HG03039 (cell line): Measurements from ENCODE around the gene COPS8.

Experiments
- ATAC-seq: cut with Tn5 transposase; IDR thresholded peaks from one replicate; pipeline ENCODE4 v1.9.1; 2021; ENCODE audit warnings: mild to moderate bottlenecking, moderate library complexity; ENCODE audit not compliant: unreplicated experiment

COPS8 gene

DNA sequence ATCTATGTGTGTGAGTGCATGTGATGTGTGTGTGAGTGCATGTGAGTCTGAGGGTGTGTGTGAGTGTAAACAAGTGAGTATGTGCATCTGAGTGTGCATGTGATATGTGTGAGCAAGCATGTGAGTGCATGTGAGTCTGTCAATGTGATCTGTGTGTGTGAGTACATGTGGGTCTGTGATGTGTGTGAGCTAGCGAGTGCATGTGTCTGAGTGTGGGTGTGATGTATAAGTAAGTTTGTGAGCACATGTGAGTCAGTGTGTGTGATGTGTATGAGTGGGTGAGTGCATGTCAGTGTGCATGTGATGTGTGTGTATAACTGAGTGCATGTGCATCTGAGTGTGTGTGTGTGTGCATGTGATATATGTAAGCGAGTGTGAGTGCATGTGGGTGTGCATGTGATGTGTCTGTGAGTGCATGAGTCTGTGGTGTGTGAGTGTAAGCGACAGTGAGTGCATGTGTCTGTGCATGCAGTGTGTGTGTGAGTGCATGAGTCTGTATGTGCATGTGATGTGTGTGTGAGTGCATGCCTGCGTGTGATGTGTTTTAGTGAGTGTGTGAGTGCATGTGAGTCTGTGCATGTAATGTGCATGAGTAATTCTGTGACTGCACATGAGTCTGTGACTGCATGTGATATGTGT lies 44.1 kb downstream of the COPS8 start:
- no peak for ATAC-seq

DNA sequence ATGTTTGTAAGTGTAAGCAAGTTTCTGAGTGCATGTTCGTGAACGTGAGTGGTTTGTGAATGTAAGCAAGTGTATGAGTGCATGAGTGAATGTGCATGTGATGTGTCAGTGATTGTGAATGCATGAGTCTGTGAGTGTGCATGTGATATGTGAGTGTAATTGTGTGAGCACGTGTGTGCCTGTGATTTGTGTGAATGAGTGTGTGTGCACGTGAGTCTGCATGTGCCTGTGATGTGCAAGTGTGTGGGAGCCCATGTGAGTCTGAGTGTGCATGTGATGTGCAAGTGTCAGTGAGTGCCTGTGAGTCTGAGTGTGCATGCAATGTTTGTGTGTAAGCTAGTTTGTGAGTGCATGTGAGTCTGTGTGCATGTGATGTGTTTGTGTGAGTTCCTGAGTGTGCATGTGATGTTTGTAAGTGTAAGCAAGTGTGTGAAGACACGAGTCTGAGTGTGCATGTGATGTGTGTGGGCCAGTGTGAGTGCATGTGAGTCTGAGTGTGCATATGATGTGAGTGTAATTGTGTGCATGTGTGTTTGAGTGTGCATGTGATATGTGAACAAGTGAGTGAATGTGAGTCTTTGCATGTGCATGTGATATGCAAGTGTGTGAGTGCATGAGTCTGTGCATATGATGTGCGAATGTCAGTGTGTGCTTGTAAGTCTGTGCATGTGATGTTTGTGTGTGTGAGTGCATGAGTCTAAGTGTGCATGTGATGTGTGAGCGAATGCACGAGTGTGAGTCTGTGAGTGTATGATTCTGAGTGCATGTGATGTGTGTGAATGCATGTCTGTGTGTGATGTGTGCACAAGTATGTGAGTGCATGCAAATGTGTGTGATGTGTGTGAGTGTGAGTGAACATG lies 45.1 kb downstream of the COPS8 start:
- ATAC-seq: no peak

DNA sequence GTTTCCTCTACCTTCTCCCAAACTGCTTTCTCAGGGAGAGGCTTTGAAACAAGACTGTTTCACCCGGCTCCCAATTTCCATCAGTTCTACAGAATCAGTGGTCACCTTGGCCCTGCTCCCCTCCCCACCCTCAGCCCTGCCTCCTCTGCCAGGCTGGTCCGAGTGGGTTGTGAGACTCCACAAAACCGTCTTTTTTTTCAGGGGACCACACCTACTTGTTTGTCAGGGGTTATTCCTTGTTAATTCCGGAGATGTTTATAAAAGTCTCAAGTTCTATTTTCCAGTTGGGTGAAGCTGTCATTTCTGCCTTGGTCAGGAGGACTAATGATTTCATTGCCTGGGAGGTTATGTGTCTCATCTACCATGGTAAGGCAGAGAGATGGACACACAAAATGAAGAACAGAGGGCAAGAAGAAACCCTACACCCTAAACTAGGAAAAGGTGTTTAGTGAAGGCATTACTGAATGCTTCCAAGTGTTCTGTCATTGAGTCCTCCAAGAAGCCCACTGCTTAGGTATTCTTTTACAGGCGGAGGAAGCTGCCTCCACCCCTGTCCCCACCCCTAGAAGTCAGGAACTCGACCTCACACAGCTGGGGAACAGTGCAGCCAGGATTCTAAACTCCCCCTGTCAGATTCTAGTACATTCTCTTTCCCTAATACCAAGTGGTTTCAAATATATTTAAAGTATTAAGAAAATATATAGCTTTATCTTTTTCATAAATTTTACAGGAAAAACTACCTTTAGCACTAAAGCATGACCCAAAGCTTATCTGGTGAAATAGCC lies 46.3 kb downstream of the COPS8 start:
- ATAC-seq: no peak

DNA sequence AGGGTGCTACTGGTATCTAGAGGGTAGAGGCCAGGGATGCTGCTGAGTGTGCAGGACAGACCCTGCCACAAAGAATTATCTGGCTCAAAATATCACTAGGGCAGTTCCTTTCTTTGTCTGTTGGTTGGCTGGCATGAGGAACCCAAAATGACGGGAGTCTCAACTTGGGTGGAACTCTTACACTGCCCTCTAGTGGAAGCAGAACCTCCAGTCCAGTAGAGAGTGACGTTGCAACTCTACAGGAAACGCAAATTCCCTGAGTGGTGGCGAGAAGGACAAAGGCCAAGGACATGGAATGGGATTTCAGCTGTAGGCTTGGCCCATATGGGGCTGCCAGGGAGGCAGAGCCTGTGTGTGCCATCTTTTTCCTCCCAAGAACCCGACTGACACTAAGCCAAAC lies 47.1 kb downstream of the COPS8 start:
- ATAC-seq: no peak

DNA sequence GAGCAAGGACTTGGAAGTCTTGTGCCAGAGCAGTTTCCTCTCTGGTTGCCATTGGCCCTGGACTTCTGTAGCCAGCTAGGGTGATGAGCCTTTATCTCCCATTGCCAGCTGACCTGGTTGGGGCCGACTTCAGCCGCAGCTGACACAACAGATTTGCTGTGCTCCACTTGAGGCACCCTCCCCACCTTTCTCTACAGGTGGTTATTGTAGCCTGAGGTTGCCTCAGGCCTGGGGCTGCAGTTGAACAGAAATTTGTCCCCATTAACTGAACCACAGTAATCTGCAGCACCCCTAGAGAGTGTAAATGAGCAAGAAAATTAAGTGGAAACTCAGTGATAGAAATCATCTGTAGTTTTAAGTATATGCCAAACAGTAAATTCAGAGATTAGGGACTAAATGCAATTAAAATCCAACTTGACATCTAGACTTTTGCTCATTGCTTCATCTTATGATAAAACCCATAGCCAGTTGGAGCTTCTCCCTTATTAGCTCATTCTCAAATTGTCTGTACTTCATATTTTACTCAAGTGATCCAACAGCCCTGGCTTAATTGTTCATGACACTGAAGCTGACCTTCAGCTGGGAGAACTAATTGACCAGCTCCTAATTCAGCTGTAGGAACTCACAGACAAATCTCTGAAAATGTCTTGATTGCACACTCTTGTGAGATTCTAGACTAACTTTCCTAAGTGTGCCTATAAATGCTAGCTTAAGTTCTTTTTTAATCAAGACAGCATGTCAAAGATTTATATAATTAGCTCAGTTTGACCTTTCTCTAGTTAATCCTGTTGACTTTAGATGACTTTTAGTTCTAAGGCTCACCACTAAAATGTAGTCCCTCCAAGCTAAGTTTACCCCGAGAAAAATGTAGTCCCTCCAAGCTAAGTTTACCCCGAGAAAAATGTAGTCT lies 48.9 kb downstream of the COPS8 start:
- no peak for ATAC-seq

DNA sequence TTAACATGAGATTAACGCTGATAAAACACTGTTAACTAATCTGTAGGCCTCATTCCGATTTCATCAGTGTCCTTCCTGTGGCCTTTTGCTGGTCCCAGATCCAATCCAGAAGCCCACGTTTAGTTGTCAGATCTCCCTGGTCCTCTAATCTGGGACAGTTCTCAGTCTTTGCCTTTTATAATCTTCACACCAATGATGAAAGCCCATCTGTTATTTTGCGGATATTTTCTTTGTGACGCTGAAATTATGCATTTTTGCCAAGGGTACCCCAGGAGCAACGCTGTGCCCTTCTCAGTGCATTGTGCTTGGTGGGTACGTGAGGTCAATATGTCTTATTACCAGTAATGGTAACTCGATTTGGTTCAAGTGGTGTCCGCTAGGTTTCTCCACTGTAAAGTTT lies 51.1 kb downstream of the COPS8 start:
- no peak for ATAC-seq

DNA sequence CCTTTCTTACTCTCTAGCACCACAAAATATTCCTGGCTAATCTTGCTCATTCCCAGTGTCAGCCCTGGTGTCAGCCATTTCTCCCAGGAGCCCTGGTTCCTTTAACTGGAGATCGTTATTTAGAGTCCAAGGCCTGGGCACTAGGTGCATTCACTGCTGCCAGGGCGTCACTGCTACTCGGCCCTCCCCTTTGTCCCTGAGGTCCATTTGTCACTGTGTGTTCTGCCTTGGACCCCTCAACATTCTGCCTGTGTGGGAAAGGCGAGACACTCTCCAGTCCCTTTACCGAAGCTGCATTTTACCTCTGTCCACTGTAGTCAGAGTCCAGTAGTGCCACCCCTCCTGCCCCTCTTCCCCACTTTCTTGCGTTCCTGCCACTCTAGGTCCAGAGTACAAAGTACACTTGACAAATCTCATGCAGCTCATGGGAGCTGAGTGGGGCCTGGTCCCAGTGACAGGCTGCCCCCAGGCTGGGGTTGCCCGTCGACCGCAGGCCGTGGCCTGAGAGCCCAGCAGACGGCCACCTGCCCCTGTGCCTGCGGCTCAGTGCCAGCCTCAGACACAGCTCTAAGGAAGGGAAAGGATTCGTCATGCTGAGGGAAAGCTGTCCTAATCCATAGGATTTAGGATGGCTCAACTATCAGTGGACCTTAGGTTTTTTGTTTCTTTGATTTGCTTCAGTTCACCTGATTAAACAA lies 52.1 kb downstream of the COPS8 start:
- no peak for ATAC-seq

DNA sequence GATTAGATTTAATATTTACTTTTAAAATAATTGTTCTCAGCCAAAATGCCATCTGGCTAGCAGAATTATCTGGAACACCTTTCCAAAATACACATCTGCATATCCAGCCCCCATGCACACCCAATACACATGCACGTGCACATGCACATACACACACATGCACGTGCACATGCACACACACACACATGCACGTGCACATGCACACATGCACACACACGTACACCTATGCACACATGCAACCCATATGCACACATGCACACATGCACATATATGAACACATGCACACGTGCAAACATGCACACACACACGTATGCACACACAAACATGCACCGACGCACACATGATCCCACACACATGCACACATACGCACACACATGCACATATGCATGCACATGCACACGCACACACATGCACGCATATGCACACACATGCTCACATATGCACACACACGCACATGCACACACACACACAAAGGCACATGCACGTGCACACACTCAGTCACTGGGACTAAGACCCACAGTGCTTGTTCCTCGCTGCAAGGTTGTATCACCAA lies 53.5 kb downstream of the COPS8 start:
- no peak for ATAC-seq

DNA sequence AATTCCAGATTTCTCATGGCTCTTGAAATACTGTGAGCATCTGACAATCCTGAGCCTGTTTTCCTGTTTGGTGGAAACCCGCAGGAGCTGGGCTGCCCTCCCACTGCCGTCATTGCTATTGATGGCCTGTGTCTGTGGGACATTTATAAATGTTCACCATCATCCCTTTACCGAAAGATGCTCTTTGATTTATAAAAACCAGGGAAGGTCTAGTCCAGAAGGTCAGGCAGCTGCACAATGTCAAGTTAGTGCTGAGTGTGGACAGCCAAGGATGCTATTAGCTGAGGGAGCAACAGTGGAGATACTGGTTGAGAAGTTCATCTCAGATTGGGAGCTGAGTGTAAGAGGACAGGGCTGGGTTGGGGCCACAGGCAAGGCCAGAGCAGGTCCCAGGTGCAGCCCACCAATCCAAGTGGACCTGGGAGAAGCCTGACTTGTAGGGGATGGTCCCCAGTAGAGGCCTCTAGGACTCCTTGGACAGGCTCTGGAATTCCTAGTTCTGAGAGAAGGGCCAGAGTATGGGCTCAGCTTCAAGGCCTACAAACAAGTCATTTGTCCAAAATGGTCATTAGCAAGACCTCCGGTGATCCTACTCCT lies 55.1 kb downstream of the COPS8 start:
- ATAC-seq: no peak

DNA sequence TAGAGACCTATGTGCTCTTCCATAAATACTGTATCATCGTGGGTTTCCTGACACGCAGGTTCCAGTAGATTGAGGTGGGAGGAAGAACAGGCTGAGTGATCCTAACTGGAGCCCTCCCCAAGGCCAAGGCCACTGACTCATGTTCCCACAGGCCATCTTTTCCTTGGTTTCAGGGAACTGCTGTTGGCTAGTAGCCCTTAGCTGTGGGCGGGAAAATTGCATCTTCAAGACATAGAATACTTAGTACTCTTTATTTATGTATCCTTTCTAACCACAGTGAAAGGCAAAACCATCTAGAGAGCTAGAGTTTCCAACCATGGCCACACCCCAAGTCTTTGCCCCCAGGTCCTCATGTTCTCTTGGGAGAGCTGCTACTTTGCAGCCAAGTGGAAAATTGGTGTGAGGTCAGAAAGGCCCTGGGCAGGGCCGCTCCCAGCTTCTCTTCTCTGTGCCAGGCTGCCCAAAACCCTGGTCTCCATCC lies 55.9 kb downstream of the COPS8 start:
- no peak for ATAC-seq

DNA sequence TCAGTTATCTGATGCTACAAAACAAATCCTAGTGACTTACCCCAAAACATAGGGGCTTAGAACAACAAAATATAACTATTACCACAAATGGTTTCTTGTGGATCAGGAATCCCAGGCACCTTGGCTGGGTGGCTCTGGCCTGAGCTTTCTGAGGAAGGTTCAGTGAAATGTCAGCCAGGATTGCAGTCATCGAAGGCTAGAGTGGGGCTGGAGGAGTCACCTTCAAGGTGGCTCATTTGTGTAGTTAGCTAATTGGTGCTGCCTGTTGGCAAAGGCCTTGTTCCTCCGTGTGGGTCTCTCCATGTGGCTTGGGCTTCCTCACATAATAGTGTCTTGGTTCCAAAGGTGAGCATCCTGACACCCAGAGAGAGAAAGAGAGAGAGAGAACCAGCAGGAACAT lies 57.4 kb downstream of the COPS8 start:
- no peak for ATAC-seq

DNA sequence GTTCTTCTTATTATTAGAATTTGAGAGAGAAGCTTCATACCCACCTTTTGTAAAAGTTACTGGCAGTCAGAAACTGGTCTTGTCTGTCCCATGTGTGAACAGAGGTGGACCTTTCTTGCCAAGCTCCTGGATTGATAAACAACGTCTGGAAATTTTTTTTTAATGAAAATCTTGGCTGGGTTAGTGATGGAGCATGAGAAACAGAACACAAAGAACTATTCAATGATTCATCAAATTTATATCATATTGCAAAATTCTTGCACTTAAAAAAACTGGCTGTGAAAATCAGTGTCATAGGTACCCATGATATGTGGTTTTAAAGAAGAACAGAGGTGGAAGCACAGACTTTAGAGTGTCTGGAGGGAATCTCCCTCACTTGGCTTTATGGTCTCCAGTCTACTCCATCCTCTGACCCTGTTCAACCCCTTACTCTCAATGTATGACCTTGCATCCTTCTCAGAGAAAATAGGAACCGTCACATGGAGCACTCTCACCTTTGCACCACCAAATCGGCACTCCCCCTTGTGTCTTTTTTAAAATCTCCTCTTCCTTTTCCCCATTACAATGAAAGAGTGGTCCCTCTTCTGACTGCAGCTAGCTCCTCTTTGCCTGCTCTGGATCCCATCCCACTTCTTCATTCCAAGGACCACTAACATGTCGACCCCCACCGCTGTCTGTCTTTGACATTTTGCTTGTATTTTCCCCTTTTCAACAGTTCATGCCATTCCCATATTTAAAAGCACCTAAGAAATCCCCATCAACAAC lies 58.2 kb downstream of the COPS8 start:
- no peak for ATAC-seq

DNA sequence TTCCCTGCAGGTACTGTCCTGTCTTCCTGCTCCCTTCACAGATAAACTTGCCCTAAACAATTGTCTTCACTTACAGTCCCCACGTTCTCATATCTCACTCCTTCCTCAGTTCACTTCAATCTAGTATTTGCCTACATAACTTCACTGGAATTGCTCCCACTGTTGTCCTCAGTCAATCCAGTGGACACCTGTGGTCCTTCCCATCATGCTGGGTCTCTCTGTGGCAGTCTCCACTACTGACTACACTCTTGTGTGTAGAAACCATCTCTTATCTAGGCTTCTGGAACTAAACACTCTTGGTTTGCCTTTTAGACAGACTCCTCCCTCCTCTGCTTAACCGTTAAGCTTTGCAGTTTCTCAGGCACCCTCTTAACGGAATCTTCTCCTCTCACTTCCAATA lies 58.8 kb downstream of the COPS8 start:
- ATAC-seq: no peak

DNA sequence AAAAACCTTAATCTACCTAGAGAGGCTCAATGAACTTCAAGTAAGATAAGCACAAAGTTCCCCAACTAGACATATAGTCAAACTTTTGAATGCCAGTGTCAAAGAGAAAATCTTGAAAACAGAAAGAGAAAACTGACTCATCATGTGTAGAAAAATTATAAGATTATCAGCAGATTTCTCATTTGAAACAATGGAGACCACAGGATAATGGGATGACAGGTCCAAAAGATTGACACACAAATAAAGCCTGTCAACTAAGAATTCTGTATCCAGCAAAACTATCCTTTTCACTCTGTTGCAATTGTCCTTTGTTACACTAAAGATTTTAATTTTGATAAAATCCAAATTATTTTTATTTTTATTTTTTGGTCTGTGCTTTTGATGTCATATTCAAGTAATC lies 61.6 kb downstream of the COPS8 start:
- no peak for ATAC-seq

DNA sequence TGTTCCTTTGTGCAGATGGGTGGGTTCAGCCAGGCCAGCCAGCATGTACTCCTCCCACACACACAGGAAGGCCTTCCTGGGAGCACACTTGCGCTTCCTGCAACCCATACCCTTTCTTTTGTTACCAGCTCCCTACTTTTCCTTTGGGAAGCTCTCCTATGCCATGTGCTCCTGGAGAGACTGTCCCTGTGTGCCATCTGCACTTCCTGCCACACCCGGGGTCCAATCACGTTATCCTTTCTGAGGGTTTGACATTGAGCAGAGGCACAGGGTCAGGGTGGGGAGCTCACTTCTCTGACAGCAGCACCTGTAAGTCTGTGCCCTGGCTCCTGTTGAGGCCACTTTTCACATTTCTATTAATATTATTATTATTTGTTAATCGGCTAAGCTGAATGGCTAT lies 62.9 kb downstream of the COPS8 start:
- no peak for ATAC-seq

DNA sequence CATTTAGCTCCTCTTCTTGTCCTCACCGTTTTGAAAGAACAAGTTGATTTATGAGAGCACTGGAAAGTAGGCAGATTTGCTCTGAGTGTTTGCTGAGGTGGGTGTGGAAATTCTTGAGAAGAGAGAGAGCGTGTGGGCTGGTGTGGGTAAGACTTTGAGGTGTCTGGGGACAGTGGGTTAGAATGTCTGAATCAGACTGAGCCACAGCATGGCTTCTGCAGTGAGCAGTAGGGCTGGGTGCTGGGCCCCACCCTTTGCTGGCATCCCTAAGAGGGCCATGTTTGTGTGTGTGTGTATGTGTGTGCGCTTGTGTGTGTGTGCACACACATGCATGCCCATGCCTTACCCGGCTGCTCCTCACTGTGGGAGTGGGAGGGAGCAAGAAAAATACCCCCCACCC lies 63.7 kb downstream of the COPS8 start:
- no peak for ATAC-seq
